HepG2 (cell line): ENCODE data around the gene OPRD1. TPM values are rescaled to one million over a fixed set of nuclear protein-coding genes. Genes with fewer than 3 reads are reported as not detected.

ENCODE experiments used
- ESRRA ChIP-seq: sonication (generic); formaldehyde crosslinking; IDR thresholded peaks from 2 replicates; pipeline ENCODE4 v1.5.1; 2020; ENCODE audit warnings: mild to moderate bottlenecking, low read depth, missing genetic modification reagents
- IRF2 ChIP-seq: IDR thresholded peaks from 2 replicates; pipeline ENCODE4 v1.6.1; 2018; ENCODE audit warnings: missing genetic modification reagents, missing compliant biosample characterization
- KDM2A ChIP-seq: sonication (generic); formaldehyde crosslinking; IDR thresholded peaks from 2 replicates; pipeline ENCODE4 v1.4.0; 2020; ENCODE audit warnings: low read depth, missing genetic modification reagents, borderline replicate concordance
- NFKB2 ChIP-seq: sonication (generic); formaldehyde crosslinking; IDR thresholded peaks from 2 replicates; pipeline ENCODE4 v1.4.0; 2020; ENCODE audit warnings: missing genetic modification reagents, borderline replicate concordance
- SMC3 ChIP-seq: IDR thresholded peaks from 2 replicates; pipeline ENCODE4 v1.6.1; 2011; ENCODE audit warnings: low read length, improper control_type of control experiment
- SMYD3 ChIP-seq: sonication (generic); formaldehyde crosslinking; IDR thresholded peaks from 2 replicates; pipeline ENCODE4 v1.8.1; 2023; ENCODE audit warnings: mild to moderate bottlenecking, missing genetic modification reagents
- ZMYM2 ChIP-seq: sonication (generic); formaldehyde crosslinking; IDR thresholded peaks from 2 replicates; pipeline ENCODE4 v1.8.0; 2022; ENCODE audit warnings: mild to moderate bottlenecking, missing genetic modification reagents
- ZNF605 ChIP-seq: sonication (generic); formaldehyde crosslinking; IDR thresholded peaks from 2 replicates; pipeline ENCODE4 v1.8.0; 2022; ENCODE audit warnings: mild to moderate bottlenecking, missing genetic modification reagents
- ZNF7 ChIP-seq: IDR thresholded peaks from 2 replicates; pipeline ENCODE4 v1.6.1; 2016; ENCODE audit warnings: missing biosample characterization, missing genetic modification reagents
- polyA plus RNA-seq, 8 experiments: library from polyadenylated mRNA; depleted of rRNA in 3 of 8; stranded (reverse) in 7 of 8; unstranded in 1 of 8; fragments of >200 nt; fragmentation: Illumina TruSeq in 4 of 8; extraction: Trizol in 4 of 8; gene quantifications; 2 replicates each; pipeline versions ENCODE4 v1.2.1 to v1.2.3, GENCODE V29; 2011 to 2016; ENCODE audit warnings: low read depth in 4 of 8, missing spikeins in 1 of 8, mixed read lengths in 1 of 8; ENCODE audit not compliant: insufficient read depth in 1 of 8
- total RNA-seq, 5 experiments: library from RNA; depleted of rRNA; stranded (reverse); fragments of >200 nt; fragmentation: Illumina TruSeq; extraction: Trizol; gene quantifications; 2 replicates each; pipeline ENCODE4 v1.2.3, GENCODE V29; 2016; ENCODE audit warnings: low read depth in 1 of 5
- TF ChIP-seq, protein P1 (sequence below): sonication (generic); formaldehyde crosslinking; IDR thresholded peaks from 2 replicates; pipeline ENCODE4 v1.4.0; 2020; ENCODE audit warnings: mild to moderate bottlenecking, missing genetic modification reagents
- TF ChIP-seq, protein P2 (sequence below): sonication (generic); formaldehyde crosslinking; IDR thresholded peaks from 2 replicates; pipeline ENCODE4 v1.4.0; 2020; ENCODE audit warnings: mild to moderate bottlenecking, missing genetic modification reagents
- TF ChIP-seq, protein P3 (sequence below): sonication (generic); formaldehyde crosslinking; IDR thresholded peaks from 2 replicates; pipeline ENCODE4 v1.5.1; 2020; ENCODE audit warnings: missing genetic modification reagents, mild to moderate bottlenecking, borderline replicate concordance
- TF ChIP-seq, protein P4 (sequence below), 2 experiments: sonication (generic) in 1 of 2; formaldehyde crosslinking in 1 of 2; IDR thresholded peaks; 2 replicates each; pipeline versions ENCODE4 v1.4.0 to v1.6.1; 2016 to 2020; ENCODE audit warnings: borderline replicate concordance in 1 of 2, low read depth in 1 of 2, mild to moderate bottlenecking in 1 of 2, missing genetic modification reagents in 1 of 2
- TF ChIP-seq, protein P5 (sequence below): sonication (generic); formaldehyde crosslinking; conservative IDR thresholded peaks from 2 replicates; pipeline ENCODE4 v1.4.0; 2020; ENCODE audit warnings: mild to moderate bottlenecking, missing genetic modification reagents, moderate library complexity

OPRD1 gene
- total and polyA plus RNA-seq, 2 of the 13 experiments (the other 11 are each of a cell fraction or from before 2014, with no cell fraction given), result 0.02 to 0.03 TPM

DNA sequence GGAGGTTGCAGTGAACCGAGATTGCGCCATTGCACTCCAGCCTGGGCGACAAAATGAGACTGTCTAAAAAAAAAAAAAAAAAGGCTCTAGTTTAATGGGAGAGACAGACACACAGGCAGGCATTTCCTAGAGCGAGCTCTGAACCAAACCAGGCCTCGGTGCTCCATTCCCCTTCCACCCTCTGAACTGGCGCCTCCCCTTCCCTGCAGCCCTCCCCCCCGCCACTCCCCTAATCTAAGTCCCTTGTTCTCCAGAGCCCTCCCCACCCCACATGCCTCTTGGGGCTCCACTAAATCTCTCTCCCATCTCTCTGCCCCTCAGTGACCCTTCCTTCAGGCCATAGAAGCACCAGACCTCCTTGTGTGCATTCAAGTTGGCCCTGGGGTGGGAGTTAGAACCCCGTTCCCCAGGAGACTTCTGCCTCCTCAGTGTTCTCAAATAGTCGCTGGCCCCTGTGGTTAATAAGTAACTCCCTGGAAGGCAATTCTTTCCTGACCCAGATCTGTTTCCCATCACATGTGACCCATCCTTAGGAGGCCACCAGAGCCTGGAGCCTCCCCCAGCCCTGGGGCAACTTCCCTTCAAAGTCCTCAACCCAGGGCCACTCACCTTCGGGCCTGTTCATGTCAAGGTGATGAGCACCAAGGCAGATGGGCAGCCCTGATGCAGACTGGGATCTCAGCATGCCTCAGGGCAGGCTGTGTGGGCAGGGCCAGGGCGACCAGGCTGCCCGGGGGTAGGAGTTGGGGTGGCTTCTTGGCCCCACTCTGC is 59.8 kb downstream of the OPRD1 start (continued):
- TF ChIP-seq, protein P1, sequence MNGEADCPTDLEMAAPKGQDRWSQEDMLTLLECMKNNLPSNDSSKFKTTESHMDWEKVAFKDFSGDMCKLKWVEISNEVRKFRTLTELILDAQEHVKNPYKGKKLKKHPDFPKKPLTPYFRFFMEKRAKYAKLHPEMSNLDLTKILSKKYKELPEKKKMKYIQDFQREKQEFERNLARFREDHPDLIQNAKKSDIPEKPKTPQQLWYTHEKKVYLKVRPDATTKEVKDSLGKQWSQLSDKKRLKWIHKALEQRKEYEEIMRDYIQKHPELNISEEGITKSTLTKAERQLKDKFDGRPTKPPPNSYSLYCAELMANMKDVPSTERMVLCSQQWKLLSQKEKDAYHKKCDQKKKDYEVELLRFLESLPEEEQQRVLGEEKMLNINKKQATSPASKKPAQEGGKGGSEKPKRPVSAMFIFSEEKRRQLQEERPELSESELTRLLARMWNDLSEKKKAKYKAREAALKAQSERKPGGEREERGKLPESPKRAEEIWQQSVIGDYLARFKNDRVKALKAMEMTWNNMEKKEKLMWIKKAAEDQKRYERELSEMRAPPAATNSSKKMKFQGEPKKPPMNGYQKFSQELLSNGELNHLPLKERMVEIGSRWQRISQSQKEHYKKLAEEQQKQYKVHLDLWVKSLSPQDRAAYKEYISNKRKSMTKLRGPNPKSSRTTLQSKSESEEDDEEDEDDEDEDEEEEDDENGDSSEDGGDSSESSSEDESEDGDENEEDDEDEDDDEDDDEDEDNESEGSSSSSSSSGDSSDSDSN, result 0 out of 2 replicates have a peak, but pooled peaks have one; percentile 33
- TF ChIP-seq ZNF605 (CRISPR knock-in tag) (no peak), NFKB2 (peak; percentile 27; the same call in 1 of the 2 replicates), ZMYM2 (CRISPR knock-in tag) (no peak; the same call in 1 of the 2 replicates), ESRRA (CRISPR knock-in tag) (no peak), KDM2A (CRISPR knock-in tag) (no peak), ZNF7 (CRISPR knock-in tag) (no peak), IRF2 (CRISPR knock-in tag) (no peak), SMC3 (no peak), SMYD3 (CRISPR knock-in tag) (no peak)
- TF ChIP-seq, protein P2, sequence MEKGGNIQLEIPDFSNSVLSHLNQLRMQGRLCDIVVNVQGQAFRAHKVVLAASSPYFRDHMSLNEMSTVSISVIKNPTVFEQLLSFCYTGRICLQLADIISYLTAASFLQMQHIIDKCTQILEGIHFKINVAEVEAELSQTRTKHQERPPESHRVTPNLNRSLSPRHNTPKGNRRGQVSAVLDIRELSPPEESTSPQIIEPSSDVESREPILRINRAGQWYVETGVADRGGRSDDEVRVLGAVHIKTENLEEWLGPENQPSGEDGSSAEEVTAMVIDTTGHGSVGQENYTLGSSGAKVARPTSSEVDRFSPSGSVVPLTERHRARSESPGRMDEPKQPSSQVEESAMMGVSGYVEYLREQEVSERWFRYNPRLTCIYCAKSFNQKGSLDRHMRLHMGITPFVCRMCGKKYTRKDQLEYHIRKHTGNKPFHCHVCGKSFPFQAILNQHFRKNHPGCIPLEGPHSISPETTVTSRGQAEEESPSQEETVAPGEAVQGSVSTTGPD (CRISPR knock-in tag), result no peak
- TF ChIP-seq, protein P3, sequence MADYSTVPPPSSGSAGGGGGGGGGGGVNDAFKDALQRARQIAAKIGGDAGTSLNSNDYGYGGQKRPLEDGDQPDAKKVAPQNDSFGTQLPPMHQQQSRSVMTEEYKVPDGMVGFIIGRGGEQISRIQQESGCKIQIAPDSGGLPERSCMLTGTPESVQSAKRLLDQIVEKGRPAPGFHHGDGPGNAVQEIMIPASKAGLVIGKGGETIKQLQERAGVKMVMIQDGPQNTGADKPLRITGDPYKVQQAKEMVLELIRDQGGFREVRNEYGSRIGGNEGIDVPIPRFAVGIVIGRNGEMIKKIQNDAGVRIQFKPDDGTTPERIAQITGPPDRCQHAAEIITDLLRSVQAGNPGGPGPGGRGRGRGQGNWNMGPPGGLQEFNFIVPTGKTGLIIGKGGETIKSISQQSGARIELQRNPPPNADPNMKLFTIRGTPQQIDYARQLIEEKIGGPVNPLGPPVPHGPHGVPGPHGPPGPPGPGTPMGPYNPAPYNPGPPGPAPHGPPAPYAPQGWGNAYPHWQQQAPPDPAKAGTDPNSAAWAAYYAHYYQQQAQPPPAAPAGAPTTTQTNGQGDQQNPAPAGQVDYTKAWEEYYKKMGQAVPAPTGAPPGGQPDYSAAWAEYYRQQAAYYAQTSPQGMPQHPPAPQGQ (CRISPR knock-in tag), result no peak
- TF ChIP-seq, protein P4, sequence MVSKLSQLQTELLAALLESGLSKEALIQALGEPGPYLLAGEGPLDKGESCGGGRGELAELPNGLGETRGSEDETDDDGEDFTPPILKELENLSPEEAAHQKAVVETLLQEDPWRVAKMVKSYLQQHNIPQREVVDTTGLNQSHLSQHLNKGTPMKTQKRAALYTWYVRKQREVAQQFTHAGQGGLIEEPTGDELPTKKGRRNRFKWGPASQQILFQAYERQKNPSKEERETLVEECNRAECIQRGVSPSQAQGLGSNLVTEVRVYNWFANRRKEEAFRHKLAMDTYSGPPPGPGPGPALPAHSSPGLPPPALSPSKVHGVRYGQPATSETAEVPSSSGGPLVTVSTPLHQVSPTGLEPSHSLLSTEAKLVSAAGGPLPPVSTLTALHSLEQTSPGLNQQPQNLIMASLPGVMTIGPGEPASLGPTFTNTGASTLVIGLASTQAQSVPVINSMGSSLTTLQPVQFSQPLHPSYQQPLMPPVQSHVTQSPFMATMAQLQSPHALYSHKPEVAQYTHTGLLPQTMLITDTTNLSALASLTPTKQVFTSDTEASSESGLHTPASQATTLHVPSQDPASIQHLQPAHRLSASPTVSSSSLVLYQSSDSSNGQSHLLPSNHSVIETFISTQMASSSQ (IDR thresholded peaks at IDR 0.05; ENCODE audit: low read depth), result peak; percentile 91
- TF ChIP-seq, protein P4 (CRISPR knock-in tag; IDR thresholded peaks at IDR 0.05; ENCODE audit: borderline replicate concordance), result peak; percentile 90; the same call in 1 of the 2 replicates
- TF ChIP-seq, protein P5, sequence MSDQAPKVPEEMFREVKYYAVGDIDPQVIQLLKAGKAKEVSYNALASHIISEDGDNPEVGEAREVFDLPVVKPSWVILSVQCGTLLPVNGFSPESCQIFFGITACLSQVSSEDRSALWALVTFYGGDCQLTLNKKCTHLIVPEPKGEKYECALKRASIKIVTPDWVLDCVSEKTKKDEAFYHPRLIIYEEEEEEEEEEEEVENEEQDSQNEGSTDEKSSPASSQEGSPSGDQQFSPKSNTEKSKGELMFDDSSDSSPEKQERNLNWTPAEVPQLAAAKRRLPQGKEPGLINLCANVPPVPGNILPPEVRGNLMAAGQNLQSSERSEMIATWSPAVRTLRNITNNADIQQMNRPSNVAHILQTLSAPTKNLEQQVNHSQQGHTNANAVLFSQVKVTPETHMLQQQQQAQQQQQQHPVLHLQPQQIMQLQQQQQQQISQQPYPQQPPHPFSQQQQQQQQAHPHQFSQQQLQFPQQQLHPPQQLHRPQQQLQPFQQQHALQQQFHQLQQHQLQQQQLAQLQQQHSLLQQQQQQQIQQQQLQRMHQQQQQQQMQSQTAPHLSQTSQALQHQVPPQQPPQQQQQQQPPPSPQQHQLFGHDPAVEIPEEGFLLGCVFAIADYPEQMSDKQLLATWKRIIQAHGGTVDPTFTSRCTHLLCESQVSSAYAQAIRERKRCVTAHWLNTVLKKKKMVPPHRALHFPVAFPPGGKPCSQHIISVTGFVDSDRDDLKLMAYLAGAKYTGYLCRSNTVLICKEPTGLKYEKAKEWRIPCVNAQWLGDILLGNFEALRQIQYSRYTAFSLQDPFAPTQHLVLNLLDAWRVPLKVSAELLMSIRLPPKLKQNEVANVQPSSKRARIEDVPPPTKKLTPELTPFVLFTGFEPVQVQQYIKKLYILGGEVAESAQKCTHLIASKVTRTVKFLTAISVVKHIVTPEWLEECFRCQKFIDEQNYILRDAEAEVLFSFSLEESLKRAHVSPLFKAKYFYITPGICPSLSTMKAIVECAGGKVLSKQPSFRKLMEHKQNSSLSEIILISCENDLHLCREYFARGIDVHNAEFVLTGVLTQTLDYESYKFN (CRISPR knock-in tag), result peak; percentile 59
